ENCODE results near the gene RIPK3.
"Not testable (repeated sequence)": the region's sequence is repeated elsewhere in the genome, so short reads cannot be mapped to it uniquely, and the experiment has no call there.

RIPK3 gene

GRCh38 chr14:24362241-24362960 is 22.6 kb upstream of the RIPK3 start:
- no peak for TF ChIP-seq CTCF (IDR thresholded peaks at IDR 0.05; ENCODE audit: control extremely low read depth, extremely low read depth, low read depth, missing control alignments)
- CTCF ChIA-PET: interaction anchor here (0.6 to 5.8 kb wide), 16 partner anchors 10 to 147 kb away, joined by 3 to 31 read pairs (median 6); partner anchors contain the start of genes CBLN3, CIDEB, KHNYN and MDP1
- POLR2A ChIA-PET: no interaction called here
- no peak for DNase-seq (ENCODE audit: extremely low spot score)

GRCh38 chr14:24361326-24361725 is 21.5 kb upstream of the RIPK3 start:
- TF ChIP-seq CTCF (IDR thresholded peaks at IDR 0.05; ENCODE audit: control extremely low read depth, extremely low read depth, low read depth, missing control alignments): no peak
- ChIA-PET CTCF (interaction anchor here (0.7 to 5.8 kb wide), 13 partner anchors 12 to 75 kb away, joined by 3 to 31 read pairs (median 6); partner anchors contain the start of genes CBLN3, CIDEB and KHNYN), POLR2A (no interaction called here)
- DNase-seq (ENCODE audit: extremely low spot score): no peak

- ChIA-PET POLR2A (no interaction called here), CTCF (interaction anchor here (0.8 to 5.8 kb wide), 6 partner anchors 15 to 71 kb away, joined by 3 to 31 read pairs (median 6); partner anchors contain the start of gene CIDEB)
- TF ChIP-seq CTCF (IDR thresholded peaks at IDR 0.05; ENCODE audit: control extremely low read depth, extremely low read depth, low read depth, missing control alignments): no peak
- DNase-seq (ENCODE audit: extremely low spot score): no peak
Observed at GRCh38 chr14:24360281-24360680, 20.5 kb upstream of the RIPK3 start.

GRCh38 chr14:24356208-24356607 is 16.4 kb upstream of the RIPK3 start:
- ChIA-PET POLR2A (no interaction called here), CTCF (interaction anchor here (1.2 to 1.7 kb wide), 2 partner anchors 11 to 23 kb away, joined by 3 to 5 read pairs; no protein-coding TSS in a partner anchor)
- TF ChIP-seq CTCF (IDR thresholded peaks at IDR 0.05; ENCODE audit: control extremely low read depth, extremely low read depth, low read depth, missing control alignments): no peak
- no peak for DNase-seq (ENCODE audit: extremely low spot score)

- CTCF ChIA-PET: interaction anchor here (1.6 to 1.7 kb wide), 2 partner anchors 10 to 11 kb away, joined by 3 read pairs; no protein-coding TSS in a partner anchor
- POLR2A ChIA-PET: no interaction called here
- no peak for TF ChIP-seq CTCF (IDR thresholded peaks at IDR 0.05; ENCODE audit: control extremely low read depth, extremely low read depth, low read depth, missing control alignments)
- no peak for DNase-seq (ENCODE audit: extremely low spot score)
Observed at GRCh38 chr14:24355009-24355408, 15.2 kb upstream of the RIPK3 start.

- POLR2A ChIA-PET; DNase-seq (ENCODE audit: extremely low spot score): not testable (repeated sequence)
- CTCF ChIA-PET: interaction anchor here (1.2 to 1.6 kb wide), 2 partner anchors 12 to 14 kb away, joined by 3 read pairs; no protein-coding TSS in a partner anchor
Observed at GRCh38 chr14:24354482-24354825, 14.7 kb upstream of the RIPK3 start.

Measured in GM10248 (cell line).